Mucosa of stomach (tissue), 1 donor: Measurements from ENCODE around the gene CDC14A.

Source experiments
- H3K27me3 ChIP-seq: one replicate; pipeline ENCODE4 v1.7.0; 2013; ENCODE audit warnings: mild to moderate bottlenecking, low read length; ENCODE audit not compliant: control insufficient read depth, insufficient read depth
- H3K36me3 ChIP-seq: one replicate; pipeline ENCODE4 v1.7.0; 2013; ENCODE audit warnings: low read length; ENCODE audit not compliant: control insufficient read depth, insufficient read depth
- H3K4me1 ChIP-seq: one replicate; pipeline ENCODE4 v1.7.0; 2013; ENCODE audit warnings: mild to moderate bottlenecking, low read length; ENCODE audit not compliant: control insufficient read depth, insufficient read depth
- H3K4me3 ChIP-seq: one replicate; pipeline ENCODE4 v1.7.0; 2013; ENCODE audit warnings: low read length
- H3K9ac ChIP-seq: one replicate; pipeline ENCODE4 v1.7.0; 2013; ENCODE audit warnings: mild to moderate bottlenecking, low read length, moderate library complexity
- H3K9me3 ChIP-seq: one replicate; pipeline ENCODE4 v1.7.0; 2013; ENCODE audit warnings: mild to moderate bottlenecking, low read length, moderate library complexity; ENCODE audit not compliant: control insufficient read depth
- donor health status: Pancreatic carcinoma.

The CDC14A gene

GRCh38 chr1:100422065-100422464 is 69.8 kb downstream of the CDC14A start:
- Histone ChIP-seq H3K4me3 (no peak overlapping the region), H3K9me3 (no peaks in the 10 kb centered on the region), H3K27me3 (no peaks in the 10 kb centered on the region), H3K36me3 (no peaks in the 10 kb centered on the region), H3K4me1 (no peaks in the 10 kb centered on the region), H3K9ac (no peak overlapping the region)

GRCh38 chr1:100423832-100424337 is 71.6 kb downstream of the CDC14A start:
- Histone ChIP-seq H3K9ac (no peak overlapping the region), H3K27me3 (no peaks in the 10 kb centered on the region), H3K36me3 (no peaks in the 10 kb centered on the region), H3K9me3 (no peaks in the 10 kb centered on the region), H3K4me3 (no peak overlapping the region), H3K4me1 (no peaks in the 10 kb centered on the region)

- no peaks in the 10 kb centered on the region for H3K9me3 ChIP-seq
- no peaks in the 10 kb centered on the region for H3K36me3 ChIP-seq
- H3K9ac ChIP-seq = no peak overlapping the region
- peaks cover 4% of the 10 kb centered on the region for H3K4me1 ChIP-seq
- no peak overlapping the region for H3K4me3 ChIP-seq
- H3K27me3 ChIP-seq = no peaks in the 10 kb centered on the region
Measured at GRCh38 chr1:100428160-100428559, 75.9 kb downstream of the CDC14A start.

GRCh38 chr1:100430325-100430756 is 78.0 kb downstream of the CDC14A start:
- H3K4me3 ChIP-seq = no peak overlapping the region
- H3K36me3 ChIP-seq = no peaks in the 10 kb centered on the region

GRCh38 chr1:100431954-100432353 is 79.6 kb downstream of the CDC14A start:
- Histone ChIP-seq H3K9ac (no peak overlapping the region), H3K4me1 (peaks cover 4% of the 10 kb centered on the region), H3K36me3 (no peaks in the 10 kb centered on the region), H3K27me3 (no peaks in the 10 kb centered on the region), H3K4me3 (no peak overlapping the region), H3K9me3 (no peaks in the 10 kb centered on the region)

More at GRCh38 chr1:100430325-100430756, 78.0 kb downstream of the CDC14A start:
- H3K9ac ChIP-seq = no peak overlapping the region
- no peaks in the 10 kb centered on the region for H3K9me3 ChIP-seq
- peaks cover 4% of the 10 kb centered on the region for H3K4me1 ChIP-seq
- no peaks in the 10 kb centered on the region for H3K27me3 ChIP-seq

GRCh38 chr1:100433563-100433962 is 81.3 kb downstream of the CDC14A start:
- Histone ChIP-seq H3K36me3 (no peaks in the 10 kb centered on the region), H3K27me3 (no peaks in the 10 kb centered on the region), H3K4me1 (peaks cover 8% of the 10 kb centered on the region), H3K4me3 (no peak overlapping the region), H3K9ac (no peak overlapping the region), H3K9me3 (no peaks in the 10 kb centered on the region)

GRCh38 chr1:100434831-100435230 is 82.5 kb downstream of the CDC14A start:
- Histone ChIP-seq H3K36me3 (no peaks in the 10 kb centered on the region), H3K4me3 (no peak overlapping the region), H3K27me3 (no peaks in the 10 kb centered on the region), H3K4me1 (peaks cover 19% of the 10 kb centered on the region), H3K9me3 (no peaks in the 10 kb centered on the region), H3K9ac (no peak overlapping the region)

GRCh38 chr1:100438375-100438774 is 86.1 kb downstream of the CDC14A start:
- Histone ChIP-seq H3K4me3 (no peak overlapping the region), H3K36me3 (no peaks in the 10 kb centered on the region), H3K27me3 (no peaks in the 10 kb centered on the region), H3K9me3 (no peaks in the 10 kb centered on the region), H3K9ac (no peak overlapping the region), H3K4me1 (peaks cover 23% of the 10 kb centered on the region)

- Histone ChIP-seq H3K4me1 (peaks cover 23% of the 10 kb centered on the region), H3K36me3 (no peaks in the 10 kb centered on the region), H3K27me3 (no peaks in the 10 kb centered on the region), H3K9ac (no peak overlapping the region), H3K4me3 (no peak overlapping the region), H3K9me3 (no peaks in the 10 kb centered on the region)
Measured at GRCh38 chr1:100438789-100439188, 86.5 kb downstream of the CDC14A start.

GRCh38 chr1:100440075-100440809 is 87.9 kb downstream of the CDC14A start:
- Histone ChIP-seq H3K9me3 (no peaks in the 10 kb centered on the region), H3K9ac (no peak overlapping the region), H3K4me3 (no peak overlapping the region), H3K27me3 (no peaks in the 10 kb centered on the region), H3K4me1 (peaks cover 23% of the 10 kb centered on the region), H3K36me3 (no peaks in the 10 kb centered on the region)

- H3K36me3 ChIP-seq = no peaks in the 10 kb centered on the region
- no peaks in the 10 kb centered on the region for H3K27me3 ChIP-seq
- H3K9me3 ChIP-seq = no peaks in the 10 kb centered on the region
- no peak overlapping the region for H3K4me3 ChIP-seq
- H3K9ac ChIP-seq = no peak overlapping the region
- H3K4me1 ChIP-seq = peaks cover 23% of the 10 kb centered on the region
Measured at GRCh38 chr1:100441146-100441545, 88.8 kb downstream of the CDC14A start.

- no peak overlapping the region for H3K4me3 ChIP-seq
- H3K36me3 ChIP-seq = no peaks in the 10 kb centered on the region
- peaks cover 23% of the 10 kb centered on the region for H3K4me1 ChIP-seq
- H3K9ac ChIP-seq = no peak overlapping the region
- H3K9me3 ChIP-seq = no peaks in the 10 kb centered on the region
- no peaks in the 10 kb centered on the region for H3K27me3 ChIP-seq
Measured at GRCh38 chr1:100441651-100442050, 89.3 kb downstream of the CDC14A start.
